GM12878 (cell line): ENCODE data around the gene SBDS. TPM values are rescaled to one million over a fixed set of nuclear protein-coding genes. Genes with fewer than 3 reads are reported as not detected.

Source experiments
- GABPA ChIP-seq: IDR thresholded peaks from 2 replicates; pipeline ENCODE4 v1.6.1; 2014; ENCODE audit warnings: antibody characterized with exemption, low read depth, mild to moderate bottlenecking, inconsistent platforms
- IRF3 ChIP-seq: fragments of 450-650 bp; IDR thresholded peaks from 2 replicates; pipeline ENCODE4 v1.6.1; 2014; ENCODE audit warnings: mild to moderate bottlenecking
- RCOR1 ChIP-seq: conservative IDR thresholded peaks from 2 replicates; pipeline ENCODE4 v1.6.1; 2012; ENCODE audit warnings: low read depth, low read length, improper control_type of control experiment
- SKIL ChIP-seq: fragments of 450-650 bp; IDR thresholded peaks from 2 replicates; pipeline ENCODE4 v1.6.1; 2017; ENCODE audit warnings: mild to moderate bottlenecking, low read depth, inconsistent platforms; ENCODE audit not compliant: poor library complexity, severe bottlenecking
- USF2 ChIP-seq: IDR thresholded peaks from 2 replicates; pipeline ENCODE4 v1.6.1; 2011; ENCODE audit warnings: low read depth, low read length, improper control_type of control experiment, borderline replicate concordance
- ZBTB40 ChIP-seq: fragments of 450-650 bp; IDR thresholded peaks from 2 replicates; pipeline ENCODE4 v1.6.1; 2016; ENCODE audit warnings: mild to moderate bottlenecking, moderate library complexity, borderline replicate concordance
- polyA plus RNA-seq, 11 experiments: library from polyadenylated mRNA; depleted of rRNA in 4 of 11; unstranded in 6 of 11; stranded (reverse) in 5 of 11; fragments of >200 nt; fragmentation: Nextera tagmentation in 4 of 11; fragmentation: Illumina TruSeq in 1 of 11; extraction: Ambion mirVana in 4 of 11; extraction: Trizol in 1 of 11; gene quantifications; 1 replicate in 1 of 11; 2 replicates in 10 of 11; pipeline versions ENCODE4 v1.2.1 to v1.2.3, GENCODE V29; 2011 to 2016; ENCODE audit warnings: inconsistent platforms in 2 of 11, missing spikeins in 2 of 11, low read depth in 1 of 11
- total RNA-seq, 4 experiments: library from RNA; depleted of rRNA in 3 of 4; stranded (reverse); fragments of >200 nt in 3 of 4; fragmentation: Illumina TruSeq in 1 of 4; extraction: Trizol in 1 of 4; gene quantifications; 2 replicates each; pipeline versions ENCODE4 v1.2.1 to v1.2.3, GENCODE V29; 2013 to 2021

Gene SBDS
- total and polyA plus RNA-seq, 10 of the 15 experiments (the other 5 are each of a cell fraction or from before 2014, with no cell fraction given), result 22.4 to 63.0 (median 32.8) TPM

GRCh38 chr7:67022511-67022910 is 27.1 kb upstream of the SBDS start (continued):
- TF ChIP-seq USF2 (no peak), ZBTB40 (no peak), GABPA (no peak), SKIL (no peak), RCOR1 (no peak), IRF3 (no peak)
